GM21528 (cell line): Measurements from ENCODE around the gene MRPL39.

Experiments used
- ATAC-seq: cut with Tn5 transposase; IDR thresholded peaks from one replicate; pipeline ENCODE4 v1.9.1; 2021; ENCODE audit warnings: mild to moderate bottlenecking, moderate library complexity; ENCODE audit not compliant: unreplicated experiment, low FRiP score

The MRPL39 gene

GRCh38 chr21:25550352-25551120, 56.7 kb downstream of the MRPL39 start:
- no peak for ATAC-seq

DNA sequence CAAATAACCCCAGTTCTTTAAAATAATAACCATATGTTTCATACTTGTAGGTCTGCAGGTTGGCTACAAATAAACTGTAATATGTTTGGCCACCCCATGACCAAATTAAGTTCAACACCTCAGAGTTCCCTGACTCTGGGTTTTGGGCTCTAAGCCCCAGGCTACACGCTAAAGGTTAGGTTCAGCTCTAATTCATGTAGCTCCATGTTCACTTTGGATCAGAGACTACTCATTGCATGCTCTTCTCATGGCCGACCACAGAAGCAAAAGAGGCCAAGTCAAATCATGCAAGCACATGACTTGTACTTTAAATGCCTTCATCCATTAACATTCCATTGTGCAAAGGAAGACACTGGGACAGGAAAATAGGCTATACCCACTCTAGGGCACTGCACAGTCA, 66.2 kb downstream of the MRPL39 start:
- no peak for ATAC-seq

DNA sequence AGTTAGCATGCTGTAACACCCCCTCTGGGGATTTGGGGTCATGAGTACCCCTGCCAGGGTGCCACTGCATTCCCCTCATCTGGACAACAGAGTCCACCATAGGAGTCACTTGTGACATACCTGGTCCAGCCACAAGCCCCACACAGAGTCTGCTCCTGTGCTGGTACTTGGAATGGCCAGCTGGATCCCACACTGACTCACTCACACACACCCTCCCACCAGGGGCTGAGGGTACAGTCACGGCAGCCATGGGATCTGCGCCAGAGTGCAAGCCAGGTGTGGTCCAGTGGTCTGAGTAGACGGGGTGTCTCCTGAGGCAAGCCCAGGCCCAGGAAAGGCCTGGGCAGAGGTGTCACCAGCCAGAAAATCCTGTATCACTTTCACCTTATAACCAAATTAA, 67.7 kb downstream of the MRPL39 start:
- ATAC-seq: no peak

DNA sequence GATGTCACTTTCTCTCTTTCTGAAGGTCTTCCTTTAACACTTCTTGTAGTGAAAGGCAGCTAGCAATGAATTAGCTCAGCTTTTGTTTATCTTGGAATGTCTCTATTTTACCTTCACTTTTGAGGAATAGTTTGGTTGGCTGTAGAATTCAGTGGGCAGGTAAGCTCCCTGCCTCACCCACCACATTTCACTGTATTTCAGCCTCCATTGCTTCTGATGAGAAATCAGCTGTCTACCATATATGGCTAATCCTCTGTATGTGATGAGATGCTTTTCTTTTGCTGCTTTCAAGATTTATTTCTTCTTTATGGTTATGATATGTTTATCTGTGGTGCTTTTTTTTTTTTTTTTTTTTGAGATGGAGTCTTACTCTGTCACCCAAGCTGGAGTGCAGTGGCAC, 70.1 kb downstream of the MRPL39 start:
- ATAC-seq: no peak

- no peak for ATAC-seq
Measured at GRCh38 chr21:25536752-25537151, 70.5 kb downstream of the MRPL39 start.

DNA sequence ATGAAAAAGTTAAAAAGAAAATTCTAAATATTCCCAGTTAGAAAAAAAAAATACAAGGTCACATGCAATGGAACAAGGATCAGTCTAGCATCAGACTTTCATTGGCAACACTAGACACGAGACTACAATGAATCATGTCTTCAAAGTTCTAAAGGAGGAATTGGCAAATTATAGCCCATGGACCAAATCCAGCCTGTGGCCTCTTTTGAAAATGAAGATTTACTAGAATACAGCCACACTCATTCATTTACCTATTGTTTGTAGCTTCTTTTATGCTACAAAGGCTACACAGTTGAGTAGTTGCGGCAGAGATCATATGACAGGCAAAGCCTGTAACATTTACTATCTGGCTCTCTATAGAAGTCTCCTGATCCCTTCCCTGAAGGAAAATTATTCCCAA, 71.4 kb downstream of the MRPL39 start:
- ATAC-seq: no peak
